ENCODE results near the gene AGTRAP. TPM values are rescaled to one million over a fixed set of nuclear protein-coding genes. Genes with fewer than 3 reads are reported as not detected.

The AGTRAP gene
- total and polyA plus RNA-seq, 4 donors: 37.0 to 266 (median 83.3) TPM

GRCh38 chr1:11764115-11764514 lies 28.2 kb downstream of the AGTRAP start:
- Histone ChIP-seq H3K4me1 (ENCODE audit: control insufficient read depth in 5 of 5, insufficient read depth in 5 of 5, low read length in 5 of 5) (peaks cover 0 to 6% (median 0%) of the 10 kb centered on the region in 5 donors), H3K27ac (ENCODE audit: low read depth in 1 of 2, low read length in 1 of 2) (no peak overlapping the region), H3K27me3 (ENCODE audit: control insufficient read depth in 3 of 3, insufficient read depth in 3 of 3, low read length in 2 of 3) (peaks cover 0 to 11% (median 0%) of the 10 kb centered on the region in 3 donors), H3K9me3 (ENCODE audit: control insufficient read depth in 4 of 4, insufficient read depth in 3 of 4, low read length in 3 of 4) (peaks cover 0 to 4% (median 0%) of the 10 kb centered on the region in 4 donors), H3K9ac (ENCODE audit: insufficient read depth in 1 of 2, low read length in 2 of 2) (no peak overlapping the region), H3K36me3 (ENCODE audit: control insufficient read depth in 4 of 4, insufficient read depth in 4 of 4, low read length in 4 of 4) (no peaks in the 10 kb centered on the region), H3K4me3 (no peak overlapping the region)
- TF ChIP-seq CTCF (IDR thresholded peaks at IDR 0.05; ENCODE audit: control extremely low read depth, extremely low read depth): no peak
- 92 to 93% methylated on average over 3 of the region's 3 CpGs for WGBS, 2 donors
- ATAC-seq (ENCODE audit: insufficient read depth, low FRiP score): no peak
- no peak for DNase-seq

- no peak overlapping the region for H3K9ac ChIP-seq (ENCODE audit: insufficient read depth in 1 of 2, low read length in 2 of 2)
- peaks cover 0 to 6% (median 0%) of the 10 kb centered on the region in 5 donors for H3K4me1 ChIP-seq (ENCODE audit: control insufficient read depth in 5 of 5, insufficient read depth in 5 of 5, low read length in 5 of 5)
- DNase-seq: no peak
- H3K4me3 ChIP-seq: no peak overlapping the region
- no peaks in the 10 kb centered on the region for H3K36me3 ChIP-seq (ENCODE audit: control insufficient read depth in 4 of 4, insufficient read depth in 4 of 4, low read length in 4 of 4)
- 87 to 92% methylated on average over 7 of the region's 7 CpGs for WGBS, 2 donors
- H3K27me3 ChIP-seq (ENCODE audit: control insufficient read depth in 3 of 3, insufficient read depth in 3 of 3, low read length in 2 of 3): peaks cover 0 to 11% (median 0%) of the 10 kb centered on the region in 3 donors
- no peak for TF ChIP-seq CTCF (IDR thresholded peaks at IDR 0.05; ENCODE audit: control extremely low read depth, extremely low read depth)
- peaks cover 0 to 4% (median 0%) of the 10 kb centered on the region in 4 donors for H3K9me3 ChIP-seq (ENCODE audit: control insufficient read depth in 4 of 4, insufficient read depth in 3 of 4, low read length in 3 of 4)
- no peak for ATAC-seq (ENCODE audit: insufficient read depth, low FRiP score)
- no peak overlapping the region for H3K27ac ChIP-seq (ENCODE audit: low read depth in 1 of 2, low read length in 1 of 2)
Observed at GRCh38 chr1:11764519-11764918, 28.6 kb downstream of the AGTRAP start.

- no peak for DNase-seq
- H3K36me3 ChIP-seq (ENCODE audit: control insufficient read depth in 4 of 4, insufficient read depth in 4 of 4, low read length in 4 of 4): no peaks in the 10 kb centered on the region
- no peak overlapping the region for H3K27ac ChIP-seq (ENCODE audit: low read depth in 1 of 2, low read length in 1 of 2)
- peaks cover 0 to 4% (median 0%) of the 10 kb centered on the region in 4 donors for H3K9me3 ChIP-seq (ENCODE audit: control insufficient read depth in 4 of 4, insufficient read depth in 3 of 4, low read length in 3 of 4)
- TF ChIP-seq CTCF (IDR thresholded peaks at IDR 0.05; ENCODE audit: control extremely low read depth, extremely low read depth): no peak
- H3K9ac ChIP-seq (ENCODE audit: insufficient read depth in 1 of 2, low read length in 2 of 2): no peak overlapping the region
- peaks cover 0 to 6% (median 0%) of the 10 kb centered on the region in 5 donors for H3K4me1 ChIP-seq (ENCODE audit: control insufficient read depth in 5 of 5, insufficient read depth in 5 of 5, low read length in 5 of 5)
- no peak for ATAC-seq (ENCODE audit: insufficient read depth, low FRiP score)
- WGBS, 2 donors: 90 to 91% methylated on average over 19 of the region's 19 CpGs
- peaks cover 0 to 11% (median 0%) of the 10 kb centered on the region in 3 donors for H3K27me3 ChIP-seq (ENCODE audit: control insufficient read depth in 3 of 3, insufficient read depth in 3 of 3, low read length in 2 of 3)
- H3K4me3 ChIP-seq: no peak overlapping the region
Observed at GRCh38 chr1:11765661-11766428, 29.9 kb downstream of the AGTRAP start.

All from lung (tissue), 12 donors.